GM12878 (cell line): ENCODE data around the gene ABCC5. TPM values are rescaled to one million over a fixed set of nuclear protein-coding genes. Genes with fewer than 3 reads are reported as not detected.

Source experiments
- ATAC-seq: fragments of 200-7000 bp; cut with Tn5 transposase; 3 replicates; pipeline ENCODE4 v1.9.1; 2020; ENCODE audit warnings: mild to moderate bottlenecking, moderate library complexity
- BruUV-seq: library from RNA; stranded (reverse); fragments of 400-500 nt; replicated peaks from 2 replicates; lab custom pipeline; 2021; lab: Mats Ljungman, UMichigan
- CTCF ChIA-PET: fragments of 300-600 bp; sonication (Branson Sonifier 250); formaldehyde crosslinking; extraction: SDS; loops from one replicate; lab custom pipeline; 2021; ENCODE audit warnings: inconsistent platforms; lab: Yijun Ruan, JAX
- POLR2A ChIA-PET: fragments of 350-600 bp; formaldehyde crosslinking; extraction: SDS; loops from one replicate; lab custom pipeline; 2021; ENCODE audit warnings: inconsistent platforms; lab: Charles Lee
- RAD21 ChIA-PET: fragments of 300-600 bp; sonication (Branson Sonifier 250); formaldehyde crosslinking; loops from one replicate; lab custom pipeline; 2023; ENCODE audit warnings: antibody characterized with exemption; ENCODE audit not compliant: unreplicated experiment; lab: Charles Lee
- SMC1A ChIA-PET: fragments of 300-600 bp; sonication (Branson Sonifier 250); formaldehyde crosslinking; loops from one replicate; lab custom pipeline; 2023; ENCODE audit not compliant: unreplicated experiment, uncharacterized antibody; lab: Charles Lee
- DNase-seq: peaks from one replicate; pipeline ENCODE4 v3.0.0-alpha.2; 2011; ENCODE audit warnings: low read depth, low spot score
- FAIRE-seq: peaks from 3 replicates; lab custom pipeline; 2011; peaks lifted over from hg19 to GRCh38; lab: Jason Lieb, UNC
- H2AFZ ChIP-seq: 2 replicates; pipeline ENCODE4 v1.6.0; 2011; ENCODE audit warnings: low read depth, low read length, control low read depth; ENCODE audit not compliant: control insufficient read depth
- H3K27ac ChIP-seq: 2 replicates; pipeline ENCODE4 v1.5.1; 2011; ENCODE audit warnings: control low read depth; ENCODE audit not compliant: control insufficient read depth, insufficient read depth
- H3K27me3 ChIP-seq, 2 experiments: replicated peaks in 1 of 2; 2 replicates each; pipeline versions ENCODE4 v1.6.0 to v1.6.1; 2011; ENCODE audit warnings: low read length in 1 of 2; ENCODE audit not compliant: control insufficient read depth in 2 of 2, insufficient read depth in 2 of 2
- H3K36me3 ChIP-seq, 2 experiments: 2 replicates each; pipeline ENCODE4 v1.5.1; 2011; ENCODE audit warnings: low read length in 1 of 2; ENCODE audit not compliant: control insufficient read depth in 2 of 2, insufficient read depth in 2 of 2
- H3K4me1 ChIP-seq: 2 replicates; pipeline ENCODE4 v1.6.1; 2011; ENCODE audit warnings: mild to moderate bottlenecking, low read length, moderate library complexity, mixed read lengths; ENCODE audit not compliant: control insufficient read depth, insufficient read depth
- H3K4me2 ChIP-seq: 2 replicates; pipeline ENCODE4 v1.6.0; 2011; ENCODE audit warnings: control low read depth; ENCODE audit not compliant: control insufficient read depth, insufficient read depth
- H3K4me3 ChIP-seq: fragments of 200-600 bp; sonication (generic); 2 replicates; pipeline ENCODE4 v1.5.1; 2016
- H3K79me2 ChIP-seq: 2 replicates; pipeline ENCODE4 v1.6.0; 2011; ENCODE audit warnings: low read length; ENCODE audit not compliant: control insufficient read depth, insufficient read depth
- H3K9ac ChIP-seq: 2 replicates; pipeline ENCODE4 v1.8.0; 2011; ENCODE audit warnings: low read length, control low read depth, mixed read lengths; ENCODE audit not compliant: control insufficient read depth, insufficient read depth
- H3K9me3 ChIP-seq: replicated peaks from 3 replicates; pipeline ENCODE4 v1.5.1; 2011; ENCODE audit warnings: mild to moderate bottlenecking, low read length; ENCODE audit not compliant: control insufficient read depth, insufficient read depth
- H4K20me1 ChIP-seq: 2 replicates; pipeline ENCODE4 v1.6.0; 2011; ENCODE audit not compliant: control insufficient read depth, insufficient read depth
- CHD4 ChIP-seq: fragments of 200-600 bp; sonication (generic); IDR thresholded peaks from 2 replicates; pipeline ENCODE4 v1.6.1; 2016; ENCODE audit warnings: mild to moderate bottlenecking
- FOXM1 ChIP-seq: IDR thresholded peaks from 2 replicates; pipeline ENCODE4 v1.6.1; 2012; ENCODE audit warnings: low read depth, mild to moderate bottlenecking, inconsistent platforms, low read length, moderate library complexity
- GABPA ChIP-seq: IDR thresholded peaks from 2 replicates; pipeline ENCODE4 v1.6.1; 2014; ENCODE audit warnings: antibody characterized with exemption, low read depth, mild to moderate bottlenecking, inconsistent platforms
- MYB ChIP-seq: fragments of 150-350 bp; IDR thresholded peaks from 2 replicates; pipeline ENCODE4 v1.6.1; 2014; ENCODE audit warnings: mild to moderate bottlenecking, low read depth, low read length, borderline replicate concordance
- NR2F1 ChIP-seq: fragments of 450-650 bp; conservative IDR thresholded peaks from 2 replicates; pipeline ENCODE4 v1.6.1; 2017; ENCODE audit warnings: mild to moderate bottlenecking
- RELA ChIP-seq: fragments of 450-650 bp; IDR thresholded peaks from 2 replicates; pipeline ENCODE4 v1.8.0; 2014; ENCODE audit warnings: borderline replicate concordance; ENCODE audit not compliant: partially characterized antibody
- SIN3A ChIP-seq: IDR thresholded peaks from 2 replicates; pipeline ENCODE4 v1.6.1; 2012; ENCODE audit warnings: low read depth, low read length, improper control_type of control experiment
- SUPT20H ChIP-seq: IDR thresholded peaks from 2 replicates; pipeline ENCODE4 v1.6.1; 2011; ENCODE audit warnings: low read depth, mild to moderate bottlenecking, low read length, moderate library complexity, borderline replicate concordance; ENCODE audit not compliant: control insufficient read depth
- ZBED1 ChIP-seq: IDR thresholded peaks from 2 replicates; pipeline ENCODE4 v1.6.1; 2016; ENCODE audit warnings: borderline replicate concordance
- WGBS: methylation state at CpG from one replicate; pipeline ENCODE4 v1.1.6; 2016; ENCODE audit warnings: low lambda C conversion rate; ENCODE audit not compliant: insufficient replicate concordance, insufficient coverage; ENCODE audit errors: missing lambda C conversion rate; 5-methylcytosine and 5-hydroxymethylcytosine counted together
- in situ Hi-C: fragments of 300-500 bp; cut with MboI; formaldehyde crosslinking; loops from 9 replicates; pipeline ENCODE4 v1.14.3; 2018; ENCODE audit warnings: mixed read lengths
- intact Hi-C: fragments of 100-400 bp; cut with micrococcal nuclease; formaldehyde crosslinking; loops from one replicate; pipeline ENCODE4 v1.14.2; 2022; ENCODE audit not compliant: unreplicated experiment
- polyA plus RNA-seq, 11 experiments: library from polyadenylated mRNA; depleted of rRNA in 4 of 11; unstranded in 6 of 11; stranded (reverse) in 5 of 11; fragments of >200 nt; fragmentation: Nextera tagmentation in 4 of 11; fragmentation: Illumina TruSeq in 1 of 11; extraction: Ambion mirVana in 4 of 11; extraction: Trizol in 1 of 11; gene quantifications; 1 replicate in 1 of 11; 2 replicates in 10 of 11; pipeline versions ENCODE4 v1.2.1 to v1.2.3, GENCODE V29; 2011 to 2016; ENCODE audit warnings: inconsistent platforms in 2 of 11, missing spikeins in 2 of 11, low read depth in 1 of 11
- total RNA-seq, 4 experiments: library from RNA; depleted of rRNA in 3 of 4; stranded (reverse); fragments of >200 nt in 3 of 4; fragmentation: Illumina TruSeq in 1 of 4; extraction: Trizol in 1 of 4; gene quantifications; 2 replicates each; pipeline versions ENCODE4 v1.2.1 to v1.2.3, GENCODE V29; 2013 to 2021
- TF ChIP-seq, protein P1 (sequence below): fragments of 450-650 bp; formaldehyde crosslinking; IDR thresholded peaks from 2 replicates; pipeline ENCODE4 v1.4.0; 2020; ENCODE audit warnings: mild to moderate bottlenecking, moderate library complexity
- TF ChIP-seq, protein P2 (sequence below): IDR thresholded peaks from 2 replicates; pipeline ENCODE4 v1.6.1; 2011; ENCODE audit warnings: borderline replicate concordance, low read depth, mild to moderate bottlenecking, moderate library complexity, low read length; ENCODE audit not compliant: insufficient read depth, poor library complexity, severe bottlenecking
- TF ChIP-seq, protein P3 (sequence below): fragments of 450-650 bp; IDR thresholded peaks from 2 replicates; pipeline ENCODE4 v1.6.1; 2017; ENCODE audit warnings: mild to moderate bottlenecking, moderate library complexity

ABCC5 gene
- total and polyA plus RNA-seq, 10 of the 15 experiments (the other 5 are each of a cell fraction or from before 2014, with no cell fraction given), result 6.0 to 17.8 (median 9.7) TPM

DNA sequence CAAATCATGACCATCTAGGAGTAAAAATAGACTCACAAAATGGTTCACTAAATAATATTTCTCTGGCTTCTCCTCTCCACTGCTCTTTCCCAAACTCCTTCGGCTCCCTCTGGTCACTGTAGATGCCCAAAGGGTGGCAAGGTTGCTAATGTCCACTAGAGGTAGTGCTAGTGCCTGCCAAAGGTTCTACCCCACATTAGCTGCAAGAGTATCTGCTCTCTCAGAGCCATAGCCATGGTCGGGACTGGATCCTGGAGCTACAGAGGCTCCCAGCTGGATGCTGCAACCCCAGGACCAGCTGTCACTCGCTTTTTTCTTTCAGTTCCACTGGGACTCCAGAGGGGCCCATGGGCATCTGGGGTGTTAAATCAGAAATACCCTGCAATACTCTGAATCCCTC lies 22.3 kb upstream of the ABCC5 start (continued):
- TF ChIP-seq, protein P1, sequence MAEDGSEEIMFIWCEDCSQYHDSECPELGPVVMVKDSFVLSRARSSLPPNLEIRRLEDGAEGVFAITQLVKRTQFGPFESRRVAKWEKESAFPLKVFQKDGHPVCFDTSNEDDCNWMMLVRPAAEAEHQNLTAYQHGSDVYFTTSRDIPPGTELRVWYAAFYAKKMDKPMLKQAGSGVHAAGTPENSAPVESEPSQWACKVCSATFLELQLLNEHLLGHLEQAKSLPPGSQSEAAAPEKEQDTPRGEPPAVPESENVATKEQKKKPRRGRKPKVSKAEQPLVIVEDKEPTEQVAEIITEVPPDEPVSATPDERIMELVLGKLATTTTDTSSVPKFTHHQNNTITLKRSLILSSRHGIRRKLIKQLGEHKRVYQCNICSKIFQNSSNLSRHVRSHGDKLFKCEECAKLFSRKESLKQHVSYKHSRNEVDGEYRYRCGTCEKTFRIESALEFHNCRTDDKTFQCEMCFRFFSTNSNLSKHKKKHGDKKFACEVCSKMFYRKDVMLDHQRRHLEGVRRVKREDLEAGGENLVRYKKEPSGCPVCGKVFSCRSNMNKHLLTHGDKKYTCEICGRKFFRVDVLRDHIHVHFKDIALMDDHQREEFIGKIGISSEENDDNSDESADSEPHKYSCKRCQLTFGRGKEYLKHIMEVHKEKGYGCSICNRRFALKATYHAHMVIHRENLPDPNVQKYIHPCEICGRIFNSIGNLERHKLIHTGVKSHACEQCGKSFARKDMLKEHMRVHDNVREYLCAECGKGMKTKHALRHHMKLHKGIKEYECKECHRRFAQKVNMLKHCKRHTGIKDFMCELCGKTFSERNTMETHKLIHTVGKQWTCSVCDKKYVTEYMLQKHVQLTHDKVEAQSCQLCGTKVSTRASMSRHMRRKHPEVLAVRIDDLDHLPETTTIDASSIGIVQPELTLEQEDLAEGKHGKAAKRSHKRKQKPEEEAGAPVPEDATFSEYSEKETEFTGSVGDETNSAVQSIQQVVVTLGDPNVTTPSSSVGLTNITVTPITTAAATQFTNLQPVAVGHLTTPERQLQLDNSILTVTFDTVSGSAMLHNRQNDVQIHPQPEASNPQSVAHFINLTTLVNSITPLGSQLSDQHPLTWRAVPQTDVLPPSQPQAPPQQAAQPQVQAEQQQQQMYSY (CRISPR knock-in tag), result no peak
- TF ChIP-seq, protein P2, sequence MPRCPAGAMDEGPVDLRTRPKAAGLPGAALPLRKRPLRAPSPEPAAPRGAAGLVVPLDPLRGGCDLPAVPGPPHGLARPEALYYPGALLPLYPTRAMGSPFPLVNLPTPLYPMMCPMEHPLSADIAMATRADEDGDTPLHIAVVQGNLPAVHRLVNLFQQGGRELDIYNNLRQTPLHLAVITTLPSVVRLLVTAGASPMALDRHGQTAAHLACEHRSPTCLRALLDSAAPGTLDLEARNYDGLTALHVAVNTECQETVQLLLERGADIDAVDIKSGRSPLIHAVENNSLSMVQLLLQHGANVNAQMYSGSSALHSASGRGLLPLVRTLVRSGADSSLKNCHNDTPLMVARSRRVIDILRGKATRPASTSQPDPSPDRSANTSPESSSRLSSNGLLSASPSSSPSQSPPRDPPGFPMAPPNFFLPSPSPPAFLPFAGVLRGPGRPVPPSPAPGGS, result no peak
- no peak for TF ChIP-seq RELA

DNA sequence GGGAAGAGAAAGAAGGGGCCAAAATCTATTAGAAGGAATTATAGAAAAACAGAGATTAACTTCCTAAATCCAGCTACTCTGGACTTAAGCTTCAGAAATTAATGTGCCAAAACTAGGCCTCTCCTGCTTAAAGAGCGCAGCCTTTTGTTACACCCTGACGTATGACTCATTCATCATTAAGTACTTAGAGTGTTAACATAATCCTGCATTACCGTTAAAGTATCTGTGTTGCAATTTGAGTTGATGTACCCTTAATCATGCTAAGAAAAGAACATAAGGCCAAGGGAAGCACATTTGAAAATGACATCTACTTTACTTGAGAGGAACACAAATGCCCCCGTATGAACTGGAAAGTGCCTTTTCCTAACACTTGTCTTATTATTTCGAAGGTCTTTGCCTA lies 21.7 kb upstream of the ABCC5 start:
- Histone ChIP-seq H2AFZ (no peak overlapping the region), H3K4me2 (no peak overlapping the region), H3K79me2 (no peaks in the 10 kb centered on the region), H4K20me1 (no peaks in the 10 kb centered on the region), H3K4me1 (no peaks in the 10 kb centered on the region), H3K4me3 (no peak overlapping the region), H3K9me3 (no peaks in the 10 kb centered on the region), H3K36me3 (no peaks in the 10 kb centered on the region), H3K27me3 (peaks cover 0 to 5% of the 10 kb centered on the region in 2 experiments; a peak in 1 of 4 replicates), H3K27ac (no peak overlapping the region), H3K9ac (no peak overlapping the region)
- ChIA-PET POLR2A (no interaction called here), SMC1A (no interaction called here), CTCF (interaction anchor here (1.1 to 1.4 kb wide), 2 partner anchors 40 to 144 kb away, joined by 3 to 4 read pairs; no protein-coding TSS in a partner anchor), RAD21 (no interaction called here)
- in situ Hi-C loops (no loop called here), intact Hi-C loops (no loop called here)
- WGBS, result 52% methylated on average over 5 of the region's 5 CpGs
- ATAC-seq, result no peak
- no peak for FAIRE-seq
- no TSS peak for BruUV-seq
- DNase-seq, result no peak
- TF ChIP-seq ZBED1 (no peak), NR2F1 (no peak), GABPA (no peak), CHD4 (no peak), FOXM1 (no peak), MYB (no peak), SUPT20H (no peak), SIN3A (no peak)
- TF ChIP-seq, protein P3, sequence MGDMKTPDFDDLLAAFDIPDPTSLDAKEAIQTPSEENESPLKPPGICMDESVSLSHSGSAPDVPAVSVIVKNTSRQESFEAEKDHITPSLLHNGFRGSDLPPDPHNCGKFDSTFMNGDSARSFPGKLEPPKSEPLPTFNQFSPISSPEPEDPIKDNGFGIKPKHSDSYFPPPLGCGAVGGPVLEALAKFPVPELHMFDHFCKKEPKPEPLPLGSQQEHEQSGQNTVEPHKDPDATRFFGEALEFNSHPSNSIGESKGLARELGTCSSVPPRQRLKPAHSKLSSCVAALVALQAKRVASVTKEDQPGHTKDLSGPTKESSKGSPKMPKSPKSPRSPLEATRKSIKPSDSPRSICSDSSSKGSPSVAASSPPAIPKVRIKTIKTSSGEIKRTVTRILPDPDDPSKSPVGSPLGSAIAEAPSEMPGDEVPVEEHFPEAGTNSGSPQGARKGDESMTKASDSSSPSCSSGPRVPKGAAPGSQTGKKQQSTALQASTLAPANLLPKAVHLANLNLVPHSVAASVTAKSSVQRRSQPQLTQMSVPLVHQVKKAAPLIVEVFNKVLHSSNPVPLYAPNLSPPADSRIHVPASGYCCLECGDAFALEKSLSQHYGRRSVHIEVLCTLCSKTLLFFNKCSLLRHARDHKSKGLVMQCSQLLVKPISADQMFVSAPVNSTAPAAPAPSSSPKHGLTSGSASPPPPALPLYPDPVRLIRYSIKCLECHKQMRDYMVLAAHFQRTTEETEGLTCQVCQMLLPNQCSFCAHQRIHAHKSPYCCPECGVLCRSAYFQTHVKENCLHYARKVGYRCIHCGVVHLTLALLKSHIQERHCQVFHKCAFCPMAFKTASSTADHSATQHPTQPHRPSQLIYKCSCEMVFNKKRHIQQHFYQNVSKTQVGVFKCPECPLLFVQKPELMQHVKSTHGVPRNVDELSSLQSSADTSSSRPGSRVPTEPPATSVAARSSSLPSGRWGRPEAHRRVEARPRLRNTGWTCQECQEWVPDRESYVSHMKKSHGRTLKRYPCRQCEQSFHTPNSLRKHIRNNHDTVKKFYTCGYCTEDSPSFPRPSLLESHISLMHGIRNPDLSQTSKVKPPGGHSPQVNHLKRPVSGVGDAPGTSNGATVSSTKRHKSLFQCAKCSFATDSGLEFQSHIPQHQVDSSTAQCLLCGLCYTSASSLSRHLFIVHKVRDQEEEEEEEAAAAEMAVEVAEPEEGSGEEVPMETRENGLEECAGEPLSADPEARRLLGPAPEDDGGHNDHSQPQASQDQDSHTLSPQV, result no peak
- TF ChIP-seq, protein P2, result no peak
